RWPE1 (cell line): ENCODE measurements around the gene ADCY3.

Experiments
- CTCF ChIA-PET: fragments of 350-600 bp; sonication (Branson Sonifier 250); formaldehyde crosslinking; extraction: SDS; loops from one replicate; lab custom pipeline; 2021; lab: Yijun Ruan, JAX
- POLR2A ChIA-PET: fragments of 400-600 bp; formaldehyde crosslinking; extraction: SDS; loops from one replicate; lab custom pipeline; 2020; ENCODE audit warnings: antibody characterized with exemption; ENCODE audit not compliant: low non-redundant PET; lab: Yijun Ruan, JAX
- DNase-seq: peaks from one replicate; pipeline ENCODE4 v3.0.0; 2012; ENCODE audit warnings: low spot score
- H3K27ac ChIP-seq: fragments of 450-650 bp; 2 replicates; pipeline ENCODE4 v1.5.1; 2017
- CTCF ChIP-seq: fragments of 450-650 bp; conservative IDR thresholded peaks from 2 replicates; pipeline ENCODE4 v1.5.1; 2017; ENCODE audit warnings: low read depth, mild to moderate bottlenecking

Gene ADCY3

GRCh38 chr2:24873619-24874018, 46.4 kb downstream of the ADCY3 start:
- CTCF ChIA-PET = no interaction called here
- TF ChIP-seq CTCF = no peak
- no peak for DNase-seq
- POLR2A ChIA-PET = no interaction called here
- peak overlapping the region; percentile 71 for H3K27ac ChIP-seq

- no peak for DNase-seq
- no peak for TF ChIP-seq CTCF
- ChIA-PET CTCF (no interaction called here), POLR2A (no interaction called here)
- H3K27ac ChIP-seq = no peak overlapping the region; the same call in 1 of the 2 replicates
Observed at GRCh38 chr2:24872344-24873115, 47.5 kb downstream of the ADCY3 start.

- no peak overlapping the region for H3K27ac ChIP-seq
- CTCF ChIA-PET = no interaction called here
Observed at GRCh38 chr2:24871852-24872333, 48.1 kb downstream of the ADCY3 start.

GRCh38 chr2:24870891-24871705, 48.9 kb downstream of the ADCY3 start:
- CTCF ChIA-PET = interaction anchor here (0.7 kb wide), 1 partner anchor 46 kb away, joined by 3 read pairs; no protein-coding TSS in a partner anchor
- no peak for DNase-seq
- TF ChIP-seq CTCF = no peak
- H3K27ac ChIP-seq = no peak overlapping the region
- POLR2A ChIA-PET = no interaction called here

More at GRCh38 chr2:24871852-24872333, 48.1 kb downstream of the ADCY3 start:
- no peak for DNase-seq
- TF ChIP-seq CTCF = no peak
- POLR2A ChIA-PET = no interaction called here

GRCh38 chr2:24870440-24870839, 49.6 kb downstream of the ADCY3 start:
- no peak overlapping the region for H3K27ac ChIP-seq
- ChIA-PET CTCF (no interaction called here), POLR2A (no interaction called here)
- no peak for TF ChIP-seq CTCF
- no peak for DNase-seq

GRCh38 chr2:24866946-24867345, 53.1 kb downstream of the ADCY3 start:
- TF ChIP-seq CTCF = no peak
- ChIA-PET POLR2A (no interaction called here), CTCF (no interaction called here)
- H3K27ac ChIP-seq = no peak overlapping the region
- DNase-seq = no peak
